ENCODE measurements around the gene PTPRG. TPM values are rescaled to one million over a fixed set of nuclear protein-coding genes. Genes with fewer than 3 reads are reported as not detected.

PTPRG gene
- total and polyA plus RNA-seq, 10 of the 15 experiments (the other 5 are each of a cell fraction or from before 2014, with no cell fraction given): 0.29 to 20.7 (median 1.4) TPM

DNA sequence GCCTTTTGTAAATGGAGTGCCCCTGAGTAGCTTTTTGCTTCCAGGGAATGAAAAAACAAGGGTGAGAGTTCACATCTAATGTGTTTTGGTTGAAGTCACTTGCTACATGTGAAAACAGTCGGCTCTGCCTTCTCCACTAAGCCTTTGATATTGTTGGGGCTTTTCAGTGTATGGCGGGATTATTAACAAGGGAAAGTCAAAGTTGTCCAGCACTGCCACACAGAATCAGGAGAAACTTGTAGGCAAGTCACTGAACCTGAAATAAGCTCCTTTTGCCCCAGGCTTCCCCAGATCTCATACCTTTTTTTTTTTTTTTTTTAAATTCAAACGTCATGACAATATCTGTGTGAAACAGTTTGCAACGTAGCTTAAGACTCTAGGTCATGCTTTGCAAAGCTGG is 564.0 kb downstream of the PTPRG start (continued):
- TF ChIP-seq, protein P1, sequence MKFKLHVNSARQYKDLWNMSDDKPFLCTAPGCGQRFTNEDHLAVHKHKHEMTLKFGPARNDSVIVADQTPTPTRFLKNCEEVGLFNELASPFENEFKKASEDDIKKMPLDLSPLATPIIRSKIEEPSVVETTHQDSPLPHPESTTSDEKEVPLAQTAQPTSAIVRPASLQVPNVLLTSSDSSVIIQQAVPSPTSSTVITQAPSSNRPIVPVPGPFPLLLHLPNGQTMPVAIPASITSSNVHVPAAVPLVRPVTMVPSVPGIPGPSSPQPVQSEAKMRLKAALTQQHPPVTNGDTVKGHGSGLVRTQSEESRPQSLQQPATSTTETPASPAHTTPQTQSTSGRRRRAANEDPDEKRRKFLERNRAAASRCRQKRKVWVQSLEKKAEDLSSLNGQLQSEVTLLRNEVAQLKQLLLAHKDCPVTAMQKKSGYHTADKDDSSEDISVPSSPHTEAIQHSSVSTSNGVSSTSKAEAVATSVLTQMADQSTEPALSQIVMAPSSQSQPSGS (IDR thresholded peaks at IDR 0.05; ENCODE audit: low read length): no peak

DNA sequence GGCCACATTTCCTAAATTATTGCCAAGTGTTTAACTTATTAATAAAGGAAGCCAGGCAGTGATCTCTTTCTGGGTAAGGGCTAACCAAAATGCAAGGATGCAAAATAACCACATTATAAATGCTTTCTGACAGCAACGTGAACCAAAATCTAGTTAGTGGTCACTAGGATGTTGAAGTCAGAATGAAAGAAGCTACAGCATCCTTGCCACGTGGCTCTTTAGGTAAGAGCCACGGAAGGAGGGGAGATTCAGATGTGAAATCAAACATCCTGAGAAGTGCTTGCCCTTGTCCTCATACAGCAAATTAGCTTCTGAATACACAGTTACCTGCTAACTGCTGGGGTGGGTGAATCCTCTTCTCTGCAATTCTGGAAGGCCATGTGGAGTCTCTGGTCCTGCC is 565.7 kb downstream of the PTPRG start:
- no peak for DNase-seq (ENCODE audit: low read depth, low spot score)
- Histone ChIP-seq H3K27ac (ENCODE audit: control insufficient read depth, insufficient read depth) (no peak overlapping the region), H3K4me2 (ENCODE audit: control insufficient read depth, insufficient read depth) (no peak overlapping the region), H3K9me3 (replicated peaks; ENCODE audit: control insufficient read depth, insufficient read depth, low read length) (no peaks in the 10 kb centered on the region), H4K20me1 (ENCODE audit: control insufficient read depth, insufficient read depth) (no peaks in the 10 kb centered on the region), H3K9ac (ENCODE audit: control insufficient read depth, insufficient read depth, low read length) (no peak overlapping the region), H3K4me1 (ENCODE audit: control insufficient read depth, insufficient read depth, low read length) (no peaks in the 10 kb centered on the region), H3K4me3 (no peak overlapping the region), H3K27me3 (replicated peaks in 1 of 2; ENCODE audit: control insufficient read depth in 2 of 2, insufficient read depth in 2 of 2, low read length in 1 of 2) (no peaks in the 10 kb centered on the region; a peak in 1 of 4 replicates), H3K36me3 (ENCODE audit: control insufficient read depth in 2 of 2, insufficient read depth in 2 of 2, low read length in 1 of 2) (no peaks in the 10 kb centered on the region), H3K79me2 (ENCODE audit: control insufficient read depth, insufficient read depth, low read length) (no peaks in the 10 kb centered on the region), H2AFZ (ENCODE audit: control insufficient read depth, low read depth, low read length) (no peak overlapping the region)
- TF ChIP-seq RAD51 (IDR thresholded peaks at IDR 0.05) (peak; percentile 51; the same call in 1 of the 2 replicates), NFIC (IDR thresholded peaks at IDR 0.05; ENCODE audit: low read depth, low read length) (no peak), ZNF622 (IDR thresholded peaks at IDR 0.05) (no peak)
- BruUV-seq (replicated peaks): no TSS peak
- ChIA-PET RAD21 (ENCODE audit: unreplicated experiment) (interaction anchor here (0.9 to 1.6 kb wide), 4 partner anchors 38 to 570 kb away, joined by 3 to 4 read pairs (median 3); no protein-coding TSS in a partner anchor), POLR2A (no interaction called here), SMC1A (ENCODE audit: uncharacterized antibody, unreplicated experiment) (interaction anchor here (0.7 to 2.2 kb wide), 7 partner anchors 10 to 195 kb away, joined by 3 to 8 read pairs (median 4); no protein-coding TSS in a partner anchor), CTCF (interaction anchor here (0.6 to 3.7 kb wide), 6 partner anchors 51 to 562 kb away, joined by 3 to 16 read pairs (median 4); no protein-coding TSS in a partner anchor)
- intact Hi-C loops (cut with micrococcal nuclease; ENCODE audit: unreplicated experiment) (no loop called here), in situ Hi-C loops (cut with MboI) (no loop called here)
- ATAC-seq: peak; percentile 77
- FAIRE-seq: no peak
- 0% methylated on average over 3 of the region's 3 CpGs for WGBS (ENCODE audit: insufficient coverage, insufficient replicate concordance, low lambda C conversion rate, missing lambda C conversion rate)
